Ascending aorta (tissue), 2 donors: Measurements from ENCODE around the gene MRPL32. TPM values are rescaled to one million over a fixed set of nuclear protein-coding genes. Genes with fewer than 3 reads are reported as not detected.

ENCODE experiments used
- DNase-seq, 2 donors: peaks; one replicate each; pipeline ENCODE4 v3.0.0-alpha.2; 2019; ENCODE audit warnings: low spot score in 2 of 2
- H3K27ac ChIP-seq, 2 donors: fragments of 200-600 bp; sonication (generic); one replicate each; pipeline ENCODE4 v1.5.1; 2016 to 2017; ENCODE audit warnings: mild to moderate bottlenecking in 1 of 2
- H3K27me3 ChIP-seq: fragments of 200-600 bp; sonication (generic); one replicate; pipeline ENCODE4 v1.5.1; 2017
- H3K36me3 ChIP-seq, 2 donors: fragments of 200-600 bp; sonication (generic); one replicate each; pipeline ENCODE4 v1.5.1; 2016
- H3K4me1 ChIP-seq, 2 donors: fragments of 200-600 bp; sonication (generic); one replicate each; pipeline ENCODE4 v1.5.1; 2016 to 2017; ENCODE audit warnings: mild to moderate bottlenecking in 1 of 2
- H3K4me3 ChIP-seq, 2 donors: fragments of 200-600 bp; sonication (generic); one replicate each; pipeline ENCODE4 v1.5.1; 2016 to 2017; ENCODE audit warnings: mild to moderate bottlenecking in 1 of 2
- H3K9me3 ChIP-seq, 2 donors: fragments of 200-600 bp; sonication (generic); one replicate each; pipeline ENCODE4 v1.5.1; 2016
- intact Hi-C: fragments of 100-400 bp; cut with DNase I; formaldehyde crosslinking; loops from one replicate; pipeline ENCODE4 v1.15.1; 2023
- total RNA-seq: library from RNA; depleted of rRNA; stranded (reverse); fragments of >200 nt; gene quantifications from one replicate; pipeline ENCODE4 v1.1.0, GENCODE V29; 2016
- TF ChIP-seq, protein P1 (sequence below), 3 experiments: fragments of 200-600 bp in 2 of 3; fragments of 450-650 bp in 1 of 3; sonication (generic) in 2 of 3; IDR thresholded peaks; one replicate each; pipeline ENCODE4 v1.5.1; 2016 to 2019; ENCODE audit warnings: antibody characterized with exemption in 3 of 3, mild to moderate bottlenecking in 1 of 3, moderate library complexity in 1 of 3

Gene MRPL32
- total RNA-seq, 1 donor from 2014 or later = 24.3 TPM

DNA sequence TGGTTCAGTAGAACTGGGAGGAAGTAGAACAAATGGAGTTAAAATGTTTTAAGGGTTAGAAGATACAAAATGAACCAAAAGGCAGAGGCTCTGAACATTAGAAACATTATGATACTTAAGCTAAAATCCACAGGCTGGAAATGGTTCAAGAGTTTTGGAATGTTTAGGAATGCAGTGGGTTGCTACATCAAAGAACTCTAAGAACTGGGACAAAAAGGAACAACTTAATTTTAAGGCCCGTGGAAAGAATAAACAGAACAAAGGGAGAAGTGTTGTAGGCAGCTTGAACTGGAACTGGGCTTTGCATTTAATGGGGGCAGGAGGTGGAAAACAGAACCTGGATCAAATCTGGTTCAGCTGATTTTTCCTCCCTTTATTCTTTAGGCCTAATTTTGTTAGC lies 16.8 kb upstream of the MRPL32 start:
- no peaks in the 10 kb centered on the region for H3K27me3 ChIP-seq

DNA sequence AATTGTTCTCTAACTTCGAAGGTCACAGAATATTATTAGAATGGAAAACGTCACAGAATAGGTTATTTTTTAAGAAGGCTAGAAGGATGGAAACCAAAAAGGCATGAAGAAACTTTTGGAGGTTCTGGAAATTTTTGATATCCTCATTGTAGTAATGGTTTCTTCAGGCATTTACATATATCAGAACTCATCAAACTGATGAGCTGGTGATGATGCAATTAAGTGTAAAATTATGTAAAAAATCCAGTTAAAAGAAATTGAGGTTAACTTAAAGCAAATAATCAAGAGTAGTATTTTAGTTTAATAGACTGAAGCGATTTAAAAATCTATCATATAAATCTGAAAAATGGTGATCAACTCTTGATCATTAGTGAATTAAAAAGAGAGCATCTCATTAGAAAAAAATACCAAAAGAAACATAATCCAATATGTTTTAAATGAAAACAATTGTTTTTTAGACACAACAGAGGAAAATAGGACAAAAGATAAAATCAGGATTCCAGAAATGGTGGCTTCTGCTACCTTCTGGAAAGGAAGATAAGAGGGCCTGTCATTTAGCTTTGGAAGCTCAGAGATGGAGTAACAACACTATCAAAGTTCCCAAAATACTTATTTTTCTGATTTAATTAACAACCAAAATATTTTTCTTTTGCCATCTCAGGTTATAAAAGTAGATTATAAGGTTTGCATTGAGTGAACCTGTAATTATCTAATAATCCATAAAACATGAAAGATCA lies 10.0 kb upstream of the MRPL32 start:
- intact Hi-C loops = no loop called here
- H3K36me3 ChIP-seq = peaks cover 73 to 86% of the 10 kb centered on the region in 2 donors
- H3K27ac ChIP-seq = no peak overlapping the region
- H3K4me1 ChIP-seq = no peaks in the 10 kb centered on the region
- no peaks in the 10 kb centered on the region for H3K27me3 ChIP-seq
- no peak overlapping the region for H3K4me3 ChIP-seq
- DNase-seq = no peak
- TF ChIP-seq, protein P1, sequence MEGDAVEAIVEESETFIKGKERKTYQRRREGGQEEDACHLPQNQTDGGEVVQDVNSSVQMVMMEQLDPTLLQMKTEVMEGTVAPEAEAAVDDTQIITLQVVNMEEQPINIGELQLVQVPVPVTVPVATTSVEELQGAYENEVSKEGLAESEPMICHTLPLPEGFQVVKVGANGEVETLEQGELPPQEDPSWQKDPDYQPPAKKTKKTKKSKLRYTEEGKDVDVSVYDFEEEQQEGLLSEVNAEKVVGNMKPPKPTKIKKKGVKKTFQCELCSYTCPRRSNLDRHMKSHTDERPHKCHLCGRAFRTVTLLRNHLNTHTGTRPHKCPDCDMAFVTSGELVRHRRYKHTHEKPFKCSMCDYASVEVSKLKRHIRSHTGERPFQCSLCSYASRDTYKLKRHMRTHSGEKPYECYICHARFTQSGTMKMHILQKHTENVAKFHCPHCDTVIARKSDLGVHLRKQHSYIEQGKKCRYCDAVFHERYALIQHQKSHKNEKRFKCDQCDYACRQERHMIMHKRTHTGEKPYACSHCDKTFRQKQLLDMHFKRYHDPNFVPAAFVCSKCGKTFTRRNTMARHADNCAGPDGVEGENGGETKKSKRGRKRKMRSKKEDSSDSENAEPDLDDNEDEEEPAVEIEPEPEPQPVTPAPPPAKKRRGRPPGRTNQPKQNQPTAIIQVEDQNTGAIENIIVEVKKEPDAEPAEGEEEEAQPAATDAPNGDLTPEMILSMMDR (IDR thresholded peaks at IDR 0.05) = no peak
- H3K9me3 ChIP-seq = no peaks in the 10 kb centered on the region

More for the DNA sequence above, 16.8 kb upstream of the MRPL32 start:
- DNase-seq = no peak
- Histone ChIP-seq H3K4me1 (peaks cover 6 to 7% of the 10 kb centered on the region in 2 donors), H3K9me3 (no peaks in the 10 kb centered on the region), H3K36me3 (peaks cover 22 to 41% of the 10 kb centered on the region in 2 donors), H3K4me3 (no peak overlapping the region), H3K27ac (peak overlapping the region; percentile 37 to 48)
- TF ChIP-seq, protein P1 (IDR thresholded peaks at IDR 0.05) = no peak
- intact Hi-C loops = loop anchor here (10.0 kb wide), 1 partner anchor 681 kb away; the partner anchor contains the start of gene GLI3

DNA sequence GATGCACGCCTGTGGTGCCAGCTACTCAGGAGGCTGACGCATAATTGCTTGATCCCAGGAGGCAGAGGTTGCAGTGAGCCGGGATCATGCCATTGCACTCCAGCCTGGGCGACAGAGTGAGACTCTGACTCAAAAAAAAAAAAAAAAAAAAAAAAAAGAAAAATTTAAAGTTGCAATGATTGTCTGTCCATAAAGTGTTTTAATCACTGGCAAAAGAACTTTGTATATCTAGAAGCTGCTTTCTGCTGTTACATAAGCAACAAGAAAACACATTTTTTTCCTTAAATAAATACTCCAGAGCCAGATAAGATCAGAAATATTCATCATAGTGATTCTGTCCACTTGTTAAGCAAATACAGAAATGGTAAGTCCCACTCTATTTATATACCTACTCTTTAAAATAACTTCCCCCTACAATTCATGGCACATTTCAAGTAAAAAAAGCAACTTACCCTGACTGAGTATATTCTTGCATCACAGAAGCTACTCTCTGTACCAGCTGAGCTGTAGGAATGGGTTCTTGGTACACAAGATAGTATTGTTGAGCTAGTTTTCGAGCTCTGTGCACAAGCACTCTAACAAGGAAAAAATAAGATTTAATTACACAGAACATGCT lies 7.8 kb upstream of the MRPL32 start:
- H3K27ac ChIP-seq = no peak overlapping the region
- intact Hi-C loops = no loop called here
- no peaks in the 10 kb centered on the region for H3K27me3 ChIP-seq
- H3K4me3 ChIP-seq = no peak overlapping the region
- no peaks in the 10 kb centered on the region for H3K9me3 ChIP-seq
- TF ChIP-seq, protein P1 (IDR thresholded peaks at IDR 0.05) = no peak
- peaks cover 62 to 70% of the 10 kb centered on the region in 2 donors for H3K36me3 ChIP-seq
- DNase-seq = no peak
- peaks cover 0 to 3% of the 10 kb centered on the region in 2 donors for H3K4me1 ChIP-seq

DNA sequence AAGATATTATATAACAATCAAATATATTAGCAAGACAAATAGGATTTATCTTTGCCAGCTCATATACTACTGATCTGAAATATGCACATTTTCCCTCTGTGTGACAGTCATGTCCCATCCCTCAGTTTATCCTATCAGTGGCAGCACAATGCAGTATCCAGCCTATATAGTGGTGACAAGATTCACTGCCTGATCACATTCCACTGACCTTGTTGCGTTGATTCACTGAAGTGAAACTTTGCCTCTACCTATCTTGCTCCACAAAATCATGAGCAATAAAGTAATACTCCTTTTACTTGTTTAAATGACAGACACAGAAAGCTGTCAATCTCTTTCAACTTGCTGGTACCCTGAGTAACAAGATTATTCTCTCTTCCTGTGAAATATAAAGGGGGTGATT lies 6.5 kb upstream of the MRPL32 start:
- Histone ChIP-seq H3K4me1 (peaks cover 0 to 15% of the 10 kb centered on the region in 2 donors), H3K9me3 (no peaks in the 10 kb centered on the region), H3K36me3 (peaks cover 57 to 59% of the 10 kb centered on the region in 2 donors), H3K27me3 (no peaks in the 10 kb centered on the region), H3K4me3 (no peak overlapping the region), H3K27ac (no peak overlapping the region)
- TF ChIP-seq, protein P1 (IDR thresholded peaks at IDR 0.05) = no peak
- intact Hi-C loops = no loop called here
- no peak for DNase-seq

DNA sequence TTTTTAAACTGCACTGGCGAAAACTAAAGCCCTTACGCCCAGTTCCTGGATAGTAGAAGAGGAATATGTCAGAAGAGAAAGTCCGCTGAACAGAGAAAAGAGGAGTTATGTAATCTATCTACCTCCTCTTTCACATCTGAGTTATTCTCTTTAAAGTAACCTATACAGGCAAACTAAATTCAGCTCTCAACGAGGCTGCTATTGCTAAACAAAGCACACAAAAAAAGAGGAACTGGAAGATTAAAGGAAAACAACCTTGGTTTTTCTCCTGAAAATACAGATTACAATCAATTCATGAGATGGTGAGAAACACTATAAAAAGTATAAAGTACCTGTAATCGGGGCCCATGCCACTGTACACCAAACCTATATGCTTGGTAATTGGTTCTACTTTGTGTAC lies 6.0 kb upstream of the MRPL32 start:
- no peaks in the 10 kb centered on the region for H3K9me3 ChIP-seq
- H3K4me1 ChIP-seq = peaks cover 0 to 19% of the 10 kb centered on the region in 2 donors
- TF ChIP-seq, protein P1 (IDR thresholded peaks at IDR 0.05) = no peak
- DNase-seq = no peak
- intact Hi-C loops = no loop called here
- no peak overlapping the region for H3K4me3 ChIP-seq
- no peaks in the 10 kb centered on the region for H3K27me3 ChIP-seq
- no peak overlapping the region for H3K27ac ChIP-seq
- H3K36me3 ChIP-seq = peaks cover 52 to 53% of the 10 kb centered on the region in 2 donors
